H1 (cell line): ENCODE measurements around the gene SNAP25. TPM values are rescaled to one million over a fixed set of nuclear protein-coding genes. Genes with fewer than 3 reads are reported as not detected.

Experiments
- MAX ChIP-seq: IDR thresholded peaks from 2 replicates; pipeline ENCODE4 v1.6.1; 2012; ENCODE audit warnings: inconsistent platforms
- NRF1 ChIP-seq: IDR thresholded peaks from 2 replicates; pipeline ENCODE4 v1.6.1; 2011; ENCODE audit warnings: mild to moderate bottlenecking, low read depth, low read length, improper control_type of control experiment
- RNF2 ChIP-seq: fragments of 200-900, 300-1000 bp; sonication (generic); IDR thresholded peaks from 2 replicates; pipeline ENCODE4 v1.7.1; 2016; ENCODE audit warnings: borderline replicate concordance, low read depth, mild to moderate bottlenecking, antibody characterized with exemption, low read length; ENCODE audit not compliant: poor library complexity, severe bottlenecking; ENCODE audit errors: missing control alignments
- SP2 ChIP-seq: IDR thresholded peaks from 2 replicates; pipeline ENCODE4 v1.6.1; 2012; ENCODE audit warnings: mild to moderate bottlenecking, low read length, inconsistent platforms
- polyA plus RNA-seq, 7 experiments: library from polyadenylated mRNA; depleted of rRNA in 3 of 7; stranded (reverse) in 5 of 7; unstranded in 2 of 7; fragments of >200 nt in 5 of 7; fragments of 200-250 nt in 2 of 7; gene quantifications; 1 replicate in 5 of 7; 2 replicates in 1 of 7; 4 replicates in 1 of 7; pipeline versions ENCODE4 v1.2.1 to v1.2.3, GENCODE V29; 2011 to 2013; ENCODE audit warnings: missing spikeins in 2 of 7, mixed read lengths in 2 of 7
- total RNA-seq: library from RNA; stranded (reverse); fragmentation: NEBNext Ultra II Directional; extraction: Animal tissue kit (Norgen Biotek cat#: 25700); gene quantifications from 2 replicates; pipeline ENCODE4 v1.2.1, GENCODE V29; 2021
- TF ChIP-seq, protein P1 (sequence below): IDR thresholded peaks from 2 replicates; pipeline ENCODE4 v1.6.1; 2011; ENCODE audit warnings: low read depth, mild to moderate bottlenecking, low read length; ENCODE audit not compliant: insufficient read depth

The SNAP25 gene
- total and polyA plus RNA-seq, 2 of the 8 experiments (the other 6 are each of a cell fraction or from before 2014, with no cell fraction given), result 0.51 to 0.52 TPM

GRCh38 chr20:10200330-10200729 is 18.3 kb upstream of the SNAP25 start (continued):
- TF ChIP-seq, protein P1, sequence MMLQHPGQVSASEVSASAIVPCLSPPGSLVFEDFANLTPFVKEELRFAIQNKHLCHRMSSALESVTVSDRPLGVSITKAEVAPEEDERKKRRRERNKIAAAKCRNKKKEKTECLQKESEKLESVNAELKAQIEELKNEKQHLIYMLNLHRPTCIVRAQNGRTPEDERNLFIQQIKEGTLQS, result no peak
- TF ChIP-seq SP2, result no peak
- TF ChIP-seq MAX, result no peak
- no peak for TF ChIP-seq NRF1
- TF ChIP-seq RNF2, result no peak
